Measurements from ENCODE around the gene E2F2. TPM values are rescaled to one million over a fixed set of nuclear protein-coding genes. Genes with fewer than 3 reads are reported as not detected.

Gene E2F2
- total and polyA plus RNA-seq, 2 of the 13 experiments (the other 11 are each of a cell fraction or from before 2014, with no cell fraction given) = 0.65 to 6.6 TPM

DNA sequence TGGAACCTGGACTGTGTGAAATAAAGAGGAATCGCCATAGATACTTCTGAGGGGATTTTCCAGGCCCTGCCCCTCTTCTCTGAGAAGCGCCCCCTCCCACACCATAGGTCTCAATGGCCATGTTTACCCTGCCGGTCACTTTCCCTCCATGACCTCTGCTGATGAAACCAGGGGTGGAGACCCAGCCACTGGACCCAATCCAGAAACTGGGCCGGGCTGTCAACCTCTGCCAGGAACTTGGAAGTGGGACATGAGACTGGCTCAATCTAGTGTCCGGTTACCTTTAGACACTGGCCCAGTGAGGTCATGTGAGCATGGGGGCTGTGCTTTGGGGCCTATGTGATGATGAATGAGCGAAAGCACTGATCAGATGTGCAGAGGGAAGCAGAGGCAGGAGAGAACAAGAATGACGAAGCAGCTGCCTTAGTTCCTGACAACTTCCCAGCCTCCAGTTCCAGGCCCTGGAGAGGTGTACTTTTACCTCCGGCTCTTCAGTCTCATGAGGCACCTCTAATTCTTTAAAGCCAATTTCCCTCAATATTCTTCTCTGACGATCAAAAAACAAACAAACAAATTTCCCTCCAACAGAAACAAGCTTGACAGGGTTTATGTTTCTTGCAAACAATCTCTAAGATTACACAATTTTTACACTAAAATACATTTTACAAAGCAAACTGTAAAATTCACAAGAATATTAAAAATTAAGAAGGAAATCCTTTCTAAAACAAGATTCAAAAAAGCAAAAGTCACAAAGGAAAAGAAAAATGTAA is 52.0 kb downstream of the E2F2 start (continued):
- TF ChIP-seq, protein P1, sequence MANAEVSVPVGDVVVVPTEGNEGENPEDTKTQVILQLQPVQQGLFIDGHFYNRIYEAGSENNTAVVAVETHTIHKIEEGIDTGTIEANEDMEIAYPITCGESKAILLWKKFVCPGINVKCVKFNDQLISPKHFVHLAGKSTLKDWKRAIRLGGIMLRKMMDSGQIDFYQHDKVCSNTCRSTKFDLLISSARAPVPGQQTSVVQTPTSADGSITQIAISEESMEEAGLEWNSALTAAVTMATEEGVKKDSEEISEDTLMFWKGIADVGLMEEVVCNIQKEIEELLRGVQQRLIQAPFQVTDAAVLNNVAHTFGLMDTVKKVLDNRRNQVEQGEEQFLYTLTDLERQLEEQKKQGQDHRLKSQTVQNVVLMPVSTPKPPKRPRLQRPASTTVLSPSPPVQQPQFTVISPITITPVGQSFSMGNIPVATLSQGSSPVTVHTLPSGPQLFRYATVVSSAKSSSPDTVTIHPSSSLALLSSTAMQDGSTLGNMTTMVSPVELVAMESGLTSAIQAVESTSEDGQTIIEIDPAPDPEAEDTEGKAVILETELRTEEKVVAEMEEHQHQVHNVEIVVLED (CRISPR knock-in tag; IDR thresholded peaks at IDR 0.05; ENCODE audit: borderline replicate concordance) = peak; percentile 45; the same call in 1 of the 2 replicates
- TF ChIP-seq, protein P2, sequence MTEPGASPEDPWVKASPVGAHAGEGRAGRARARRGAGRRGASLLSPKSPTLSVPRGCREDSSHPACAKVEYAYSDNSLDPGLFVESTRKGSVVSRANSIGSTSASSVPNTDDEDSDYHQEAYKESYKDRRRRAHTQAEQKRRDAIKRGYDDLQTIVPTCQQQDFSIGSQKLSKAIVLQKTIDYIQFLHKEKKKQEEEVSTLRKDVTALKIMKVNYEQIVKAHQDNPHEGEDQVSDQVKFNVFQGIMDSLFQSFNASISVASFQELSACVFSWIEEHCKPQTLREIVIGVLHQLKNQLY (CRISPR knock-in tag; IDR thresholded peaks at IDR 0.05) = peak; percentile 42; the same call in 1 of the 2 replicates
- TF ChIP-seq CC2D1A (CRISPR knock-in tag; IDR thresholded peaks at IDR 0.05) (no peak), BORCS8-MEF2B (CRISPR knock-in tag; IDR thresholded peaks at IDR 0.05) (0 out of 2 replicates have a peak, but pooled peaks have one; percentile 18), TAF1 (CRISPR knock-in tag; IDR thresholded peaks at IDR 0.05) (peak; percentile 65; the same call in 1 of the 2 replicates), ZNF670 (CRISPR knock-in tag; IDR thresholded peaks at IDR 0.05; ENCODE audit: borderline replicate concordance) (0 out of 2 replicates have a peak, but pooled peaks have one; percentile 15), SP1 (IDR thresholded peaks at IDR 0.05) (no peak), SP1 (CRISPR knock-in tag; IDR thresholded peaks at IDR 0.05) (0 out of 2 replicates have a peak, but pooled peaks have one; percentile 4), WIZ (CRISPR knock-in tag; IDR thresholded peaks at IDR 0.05) (no peak), CBX1 (IDR thresholded peaks at IDR 0.05; ENCODE audit: low read depth) (no peak), RBAK (CRISPR knock-in tag; IDR thresholded peaks at IDR 0.05) (no peak), PAX8 (CRISPR knock-in tag; IDR thresholded peaks at IDR 0.05; ENCODE audit: borderline replicate concordance) (no peak), HOXD1 (CRISPR knock-in tag; IDR thresholded peaks at IDR 0.05) (no peak), MIXL1 (CRISPR knock-in tag; IDR thresholded peaks at IDR 0.05) (peak; percentile 36; the same call in 1 of the 2 replicates), ZNF598 (CRISPR knock-in tag; IDR thresholded peaks at IDR 0.05; ENCODE audit: borderline replicate concordance) (no peak), ZMAT3 (CRISPR knock-in tag; conservative IDR thresholded peaks at IDR 0.05) (no peak), HDAC6 (IDR thresholded peaks at IDR 0.05; ENCODE audit: low read depth, low read length) (no peak), ZNF354B (CRISPR knock-in tag; IDR thresholded peaks at IDR 0.05) (no peak), PHB2 (IDR thresholded peaks at IDR 0.05; ENCODE audit: partially characterized antibody) (no peak), FOXC1 (CRISPR knock-in tag; IDR thresholded peaks at IDR 0.05; ENCODE audit: borderline replicate concordance) (peak; percentile 35; the same call in 1 of the 2 replicates), ZNF749 (CRISPR knock-in tag; IDR thresholded peaks at IDR 0.05; ENCODE audit: borderline replicate concordance) (peak; percentile 52; the same call in 1 of the 2 replicates), ZNF556 (CRISPR knock-in tag; IDR thresholded peaks at IDR 0.05; ENCODE audit: borderline replicate concordance) (peak; percentile 35; the same call in 1 of the 2 replicates), XRCC5 (optimal IDR thresholded peaks at IDR 0.05; ENCODE audit: low read length) (no peak), SMC3 (IDR thresholded peaks at IDR 0.05; ENCODE audit: low read length) (no peak), TBX3 (IDR thresholded peaks at IDR 0.05; ENCODE audit: borderline replicate concordance) (0 out of 2 replicates have a peak, but pooled peaks have one; percentile 16)
- TF ChIP-seq, protein P3, sequence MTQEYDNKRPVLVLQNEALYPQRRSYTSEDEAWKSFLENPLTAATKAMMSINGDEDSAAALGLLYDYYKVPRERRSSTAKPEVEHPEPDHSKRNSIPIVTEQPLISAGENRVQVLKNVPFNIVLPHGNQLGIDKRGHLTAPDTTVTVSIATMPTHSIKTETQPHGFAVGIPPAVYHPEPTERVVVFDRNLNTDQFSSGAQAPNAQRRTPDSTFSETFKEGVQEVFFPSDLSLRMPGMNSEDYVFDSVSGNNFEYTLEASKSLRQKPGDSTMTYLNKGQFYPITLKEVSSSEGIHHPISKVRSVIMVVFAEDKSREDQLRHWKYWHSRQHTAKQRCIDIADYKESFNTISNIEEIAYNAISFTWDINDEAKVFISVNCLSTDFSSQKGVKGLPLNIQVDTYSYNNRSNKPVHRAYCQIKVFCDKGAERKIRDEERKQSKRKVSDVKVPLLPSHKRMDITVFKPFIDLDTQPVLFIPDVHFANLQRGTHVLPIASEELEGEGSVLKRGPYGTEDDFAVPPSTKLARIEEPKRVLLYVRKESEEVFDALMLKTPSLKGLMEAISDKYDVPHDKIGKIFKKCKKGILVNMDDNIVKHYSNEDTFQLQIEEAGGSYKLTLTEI (CRISPR knock-in tag; conservative IDR thresholded peaks at IDR 0.05) = no peak
- TF ChIP-seq, protein P4, sequence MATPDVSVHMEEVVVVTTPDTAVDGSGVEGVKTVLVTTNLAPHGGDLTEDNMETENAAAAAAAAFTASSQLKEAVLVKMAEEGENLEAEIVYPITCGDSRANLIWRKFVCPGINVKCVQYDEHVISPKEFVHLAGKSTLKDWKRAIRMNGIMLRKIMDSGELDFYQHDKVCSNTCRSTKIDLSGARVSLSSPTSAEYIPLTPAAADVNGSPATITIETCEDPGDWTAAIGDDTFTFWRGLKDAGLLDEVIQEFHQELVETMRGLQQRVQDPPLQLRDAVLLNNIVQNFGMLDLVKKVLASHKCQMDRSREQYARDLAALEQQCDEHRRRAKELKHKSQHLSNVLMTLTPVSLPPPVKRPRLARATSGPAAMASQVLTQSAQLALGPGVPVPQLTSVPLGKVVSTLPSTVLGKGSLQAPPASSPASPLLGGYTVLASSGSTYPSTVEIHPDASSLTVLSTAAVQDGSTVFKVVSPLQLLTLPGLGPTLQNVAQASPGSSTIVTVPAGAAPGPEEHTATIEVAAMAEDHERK (CRISPR knock-in tag; IDR thresholded peaks at IDR 0.05; ENCODE audit: low read depth) = no peak

Measured in HepG2 (cell line).